Liver (tissue), 3 donors: ENCODE results near the gene PLEKHA5.

Experiments used
- HNF4A ChIP-seq, 2 donors: conservative IDR thresholded peaks; 2 replicates each; pipeline ENCODE4 v1.6.1; 2016; ENCODE audit warnings: antibody characterized with exemption in 2 of 2, mild to moderate bottlenecking in 2 of 2
- JUND ChIP-seq, 2 donors: IDR thresholded peaks; 2 replicates each; pipeline ENCODE4 v1.6.1; 2016; ENCODE audit warnings: antibody characterized with exemption in 2 of 2
- REST ChIP-seq: IDR thresholded peaks from 2 replicates; pipeline ENCODE4 v1.6.1; 2016; ENCODE audit warnings: antibody characterized with exemption, mild to moderate bottlenecking
- TAF1 ChIP-seq: conservative IDR thresholded peaks from 2 replicates; pipeline ENCODE4 v1.6.1; 2016; ENCODE audit warnings: antibody characterized with exemption, mild to moderate bottlenecking
- YY1 ChIP-seq: IDR thresholded peaks from 2 replicates; pipeline ENCODE4 v1.6.1; 2016; ENCODE audit warnings: antibody characterized with exemption, mild to moderate bottlenecking
- TF ChIP-seq, protein P1 (sequence below): fragments of 150-350 bp; IDR thresholded peaks from 2 replicates; pipeline ENCODE4 v1.5.1; 2017; ENCODE audit warnings: improper control_type of control experiment, low read depth, low read length; ENCODE audit not compliant: missing input control
- donor health status: healthy.
- donor health status: healthy.

GRCh38 chr12:19397534-19397933 lies 268.0 kb downstream of the PLEKHA5 start:
- TF ChIP-seq HNF4A (conservative IDR thresholded peaks at IDR 0.05) (no peak), REST (no peak), TAF1 (no peak), YY1 (no peak), JUND (IDR thresholded peaks at IDR 0.05) (no peak)
- TF ChIP-seq, protein P1, sequence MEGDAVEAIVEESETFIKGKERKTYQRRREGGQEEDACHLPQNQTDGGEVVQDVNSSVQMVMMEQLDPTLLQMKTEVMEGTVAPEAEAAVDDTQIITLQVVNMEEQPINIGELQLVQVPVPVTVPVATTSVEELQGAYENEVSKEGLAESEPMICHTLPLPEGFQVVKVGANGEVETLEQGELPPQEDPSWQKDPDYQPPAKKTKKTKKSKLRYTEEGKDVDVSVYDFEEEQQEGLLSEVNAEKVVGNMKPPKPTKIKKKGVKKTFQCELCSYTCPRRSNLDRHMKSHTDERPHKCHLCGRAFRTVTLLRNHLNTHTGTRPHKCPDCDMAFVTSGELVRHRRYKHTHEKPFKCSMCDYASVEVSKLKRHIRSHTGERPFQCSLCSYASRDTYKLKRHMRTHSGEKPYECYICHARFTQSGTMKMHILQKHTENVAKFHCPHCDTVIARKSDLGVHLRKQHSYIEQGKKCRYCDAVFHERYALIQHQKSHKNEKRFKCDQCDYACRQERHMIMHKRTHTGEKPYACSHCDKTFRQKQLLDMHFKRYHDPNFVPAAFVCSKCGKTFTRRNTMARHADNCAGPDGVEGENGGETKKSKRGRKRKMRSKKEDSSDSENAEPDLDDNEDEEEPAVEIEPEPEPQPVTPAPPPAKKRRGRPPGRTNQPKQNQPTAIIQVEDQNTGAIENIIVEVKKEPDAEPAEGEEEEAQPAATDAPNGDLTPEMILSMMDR, result no peak
